BLaER1 treated with 17β-estradiol and CSF1 and Interleukin-3, amounts not matched to agents 10 nM and 100 nM (cell line): ENCODE results near the gene DEGS1.

Experiments used
- H3K27ac ChIP-seq, 11 experiments: shearing (Covaris generic); formaldehyde crosslinking; 2 replicates each; pipeline ENCODE4 v1.8.1; 2022
- H3K27me3 ChIP-seq, 11 experiments: shearing (Covaris generic); formaldehyde crosslinking; 2 replicates each; pipeline ENCODE4 v1.8.1; 2022
- H3K36me3 ChIP-seq, 11 experiments: shearing (Covaris generic); formaldehyde crosslinking; 2 replicates each; pipeline ENCODE4 v1.8.1; 2022
- H3K4me1 ChIP-seq, 10 experiments: shearing (Covaris generic); formaldehyde crosslinking; 2 replicates each; pipeline ENCODE4 v1.8.1; 2022
- H3K4me2 ChIP-seq, 11 experiments: shearing (Covaris generic); formaldehyde crosslinking; 2 replicates each; pipeline ENCODE4 v1.8.1; 2022
- H3K4me3 ChIP-seq, 10 experiments: shearing (Covaris generic); formaldehyde crosslinking; 2 replicates each; pipeline ENCODE4 v1.8.1; 2022
- H3K9ac ChIP-seq, 11 experiments: shearing (Covaris generic); formaldehyde crosslinking; 2 replicates each; pipeline ENCODE4 v1.8.1; 2022
- H3K9me3 ChIP-seq, 11 experiments: shearing (Covaris generic); formaldehyde crosslinking; replicated peaks in 1 of 11; 2 replicates each; pipeline ENCODE4 v1.8.1; 2022
- H4K20me1 ChIP-seq, 11 experiments: shearing (Covaris generic); formaldehyde crosslinking; 2 replicates each; pipeline ENCODE4 v1.8.1; 2022
- Cebpa-rat ChIP-seq, 11 experiments: shearing (Covaris generic); IDR thresholded peaks; 2 replicates each; pipeline ENCODE4 v1.8.1; 2022

DEGS1 gene

DNA sequence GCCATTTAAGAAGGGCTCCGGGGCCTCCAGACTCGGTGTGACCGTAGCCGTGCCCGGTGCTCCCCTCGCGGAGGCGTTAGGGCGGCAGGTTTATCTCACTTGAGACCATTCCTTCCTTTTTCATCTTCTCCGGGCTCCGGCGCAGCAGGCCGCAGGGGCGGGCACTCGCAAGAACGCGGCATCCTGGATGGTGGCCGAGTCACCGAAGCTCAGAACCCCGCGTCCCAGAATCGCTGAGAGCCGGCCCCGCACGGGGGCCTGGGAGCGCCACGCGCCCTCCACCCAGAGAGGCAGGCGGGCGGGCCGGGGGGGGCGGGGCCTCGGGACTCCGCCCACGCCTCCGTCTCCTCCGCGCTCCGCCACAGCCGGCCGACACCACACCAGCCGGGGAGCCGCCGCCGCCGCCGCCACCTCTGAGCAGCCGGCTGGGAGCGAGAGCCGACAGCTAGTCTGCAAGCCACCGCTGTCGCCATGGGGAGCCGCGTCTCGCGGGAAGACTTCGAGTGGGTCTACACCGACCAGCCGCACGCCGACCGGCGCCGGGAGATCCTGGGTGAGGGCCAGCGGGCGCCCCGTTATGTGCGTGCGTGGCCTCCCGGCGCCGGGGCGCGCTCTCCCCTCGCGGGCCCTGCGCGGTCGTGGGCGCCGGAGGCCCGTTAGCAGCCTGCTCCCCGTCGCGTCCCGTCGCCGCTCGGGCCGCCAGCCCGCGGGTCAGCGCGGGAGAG, at the start of gene DEGS1:
TSS of gene DEGS1 (plus strand) at position 375 of the 725 bp plus-strand sequence. CDS start at position 472, 97 bp downstream.
- Histone ChIP-seq H3K9me3 (peaks cover 0 to 13% (median 9%) of the 10 kb centered on the region in 11 experiments; a peak in 17 of 22 replicates), H3K4me1 (peaks cover 36 to 53% (median 41%) of the 10 kb centered on the region in 10 experiments), H3K27ac (peak within 1 kb of the TSS; percentile 84 to 97 (median 93)), H3K4me3 (peak within 1 kb of the TSS; percentile 84 to 98 (median 92)), H3K4me2 (peak within 1 kb of the TSS; percentile 70 to 94 (median 92)), H3K27me3 (no peaks in the 10 kb centered on the region), H3K9ac (peak within 1 kb of the TSS; percentile 88 to 98 (median 96)), H4K20me1 (peaks cover 23 to 48% (median 37%) of the 10 kb centered on the region in 11 experiments; a peak in 20 of 22 replicates), H3K36me3 (peaks cover 23 to 34% (median 30%) of the 10 kb centered on the region in 11 experiments)
- TF ChIP-seq Cebpa-rat (IDR thresholded peaks at IDR 0.05): no peak

- Histone ChIP-seq H3K4me1 (no peaks in the 10 kb centered on the region), H4K20me1 (peaks cover 0 to 27% (median 5%) of the 10 kb centered on the region in 11 experiments; a peak in 12 of 22 replicates), H3K4me2 (no peak overlapping the region), H3K27ac (no peak overlapping the region), H3K9me3 (peaks cover 12 to 21% (median 17%) of the 10 kb centered on the region in 11 experiments; a peak in 20 of 22 replicates), H3K27me3 (no peaks in the 10 kb centered on the region), H3K4me3 (no peak overlapping the region), H3K36me3 (peaks cover 86 to 100% (median 96%) of the 10 kb centered on the region in 11 experiments), H3K9ac (no peak overlapping the region)
- no peak for TF ChIP-seq Cebpa-rat (IDR thresholded peaks at IDR 0.05)
Measured at GRCh38 chr1:224133741-224134299, 49.2 kb upstream of the DEGS1 start.

DNA sequence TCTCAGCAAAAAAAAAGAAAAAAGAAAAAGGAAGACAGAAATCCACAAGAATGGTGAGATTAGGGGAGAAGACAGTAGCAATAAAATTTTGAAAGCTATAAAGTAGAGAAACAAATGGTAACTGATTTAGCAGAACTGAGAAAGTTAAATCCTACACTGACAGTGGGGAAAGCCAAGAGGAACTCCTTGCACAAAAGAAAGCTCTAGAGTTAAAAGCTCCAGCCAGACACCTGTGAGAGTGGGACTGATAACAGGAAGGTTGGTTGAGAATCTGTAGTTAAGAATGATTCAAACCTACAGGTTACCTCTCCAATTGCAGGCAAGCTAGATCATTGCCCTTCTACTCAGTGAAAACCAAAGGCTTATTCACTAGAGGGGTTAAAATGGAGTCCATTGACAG, 45.5 kb upstream of the DEGS1 start:
- Histone ChIP-seq H3K27ac (no peak overlapping the region), H3K4me1 (no peaks in the 10 kb centered on the region), H3K9ac (no peak overlapping the region), H3K9me3 (no peaks in the 10 kb centered on the region), H3K4me3 (no peak overlapping the region), H3K36me3 (peaks cover 87 to 100% (median 96%) of the 10 kb centered on the region in 11 experiments), H3K27me3 (no peaks in the 10 kb centered on the region), H3K4me2 (no peak overlapping the region), H4K20me1 (peaks cover 0 to 26% (median 4%) of the 10 kb centered on the region in 11 experiments; a peak in 9 of 22 replicates)
- TF ChIP-seq Cebpa-rat (IDR thresholded peaks at IDR 0.05): no peak

DNA sequence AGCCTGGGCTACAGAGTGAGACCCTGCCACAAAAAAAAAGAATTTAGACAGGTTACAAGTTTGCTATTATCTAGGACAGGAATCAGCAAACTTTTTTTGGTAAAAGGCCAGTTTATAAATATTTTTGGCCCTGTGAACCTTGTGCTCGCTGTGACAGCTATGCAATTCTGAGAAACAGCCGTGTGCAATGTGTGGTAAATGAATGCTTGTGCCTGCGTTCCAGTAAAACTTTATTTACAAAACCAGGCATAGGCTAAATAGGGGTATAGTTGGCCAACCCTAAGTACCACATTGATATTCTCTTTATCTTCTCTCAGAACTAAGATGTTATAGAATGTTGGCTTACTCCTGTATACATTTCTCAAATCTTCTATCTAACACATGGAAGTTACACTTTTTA, 44.8 kb upstream of the DEGS1 start:
- H3K9ac ChIP-seq: no peak overlapping the region
- no peak for TF ChIP-seq Cebpa-rat (IDR thresholded peaks at IDR 0.05)
- peaks cover 87 to 100% (median 96%) of the 10 kb centered on the region in 11 experiments for H3K36me3 ChIP-seq
- no peaks in the 10 kb centered on the region for H3K27me3 ChIP-seq
- H3K9me3 ChIP-seq: no peaks in the 10 kb centered on the region
- no peak overlapping the region for H3K4me2 ChIP-seq
- peaks cover 0 to 24% (median 0%) of the 10 kb centered on the region in 11 experiments; a peak in 7 of 22 replicates for H4K20me1 ChIP-seq
- H3K4me3 ChIP-seq: no peak overlapping the region
- no peak overlapping the region for H3K27ac ChIP-seq
- no peaks in the 10 kb centered on the region for H3K4me1 ChIP-seq

- H3K4me1 ChIP-seq: peaks cover 0 to 9% (median 2%) of the 10 kb centered on the region in 10 experiments; a peak in 4 of 20 replicates
- no peak overlapping the region for H3K4me2 ChIP-seq
- no peak overlapping the region for H3K9ac ChIP-seq
- no peak overlapping the region for H3K27ac ChIP-seq
- no peaks in the 10 kb centered on the region for H3K9me3 ChIP-seq
- peaks cover 66 to 98% (median 86%) of the 10 kb centered on the region in 11 experiments for H3K36me3 ChIP-seq
- no peaks in the 10 kb centered on the region for H3K27me3 ChIP-seq
- H3K4me3 ChIP-seq: no peak overlapping the region
- no peak for TF ChIP-seq Cebpa-rat (IDR thresholded peaks at IDR 0.05)
- H4K20me1 ChIP-seq: peaks cover 0 to 21% (median 0%) of the 10 kb centered on the region in 11 experiments; a peak in 3 of 22 replicates
Measured at GRCh38 chr1:224141693-224142092, 41.3 kb upstream of the DEGS1 start.

DNA sequence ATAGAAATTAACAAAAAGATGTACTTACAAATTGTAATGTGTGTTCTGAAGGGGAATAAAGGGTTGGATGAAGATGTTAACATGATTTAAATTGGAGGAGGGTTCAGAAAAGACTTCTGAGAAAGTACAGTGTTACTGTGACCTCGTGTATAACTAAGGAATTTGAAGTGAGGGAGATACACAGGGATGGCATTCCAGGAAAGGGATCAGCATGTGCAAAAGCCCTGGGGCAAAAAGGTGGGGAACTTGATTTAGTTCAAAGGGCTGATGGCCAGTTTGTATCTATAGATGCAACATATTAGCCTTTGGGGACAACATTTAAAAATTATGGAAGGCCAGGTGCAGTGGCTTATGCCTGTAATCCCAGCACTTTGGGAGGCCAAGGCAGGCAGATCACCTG, 33.3 kb upstream of the DEGS1 start:
- no peak for TF ChIP-seq Cebpa-rat (IDR thresholded peaks at IDR 0.05)
- Histone ChIP-seq H3K9ac (no peak overlapping the region), H3K27ac (no peak overlapping the region), H3K36me3 (peaks cover 24 to 87% (median 52%) of the 10 kb centered on the region in 11 experiments), H3K4me3 (no peak overlapping the region), H3K27me3 (no peaks in the 10 kb centered on the region), H3K4me1 (peaks cover 0 to 5% (median 2%) of the 10 kb centered on the region in 10 experiments; a peak in 4 of 20 replicates), H3K4me2 (no peak overlapping the region), H3K9me3 (no peaks in the 10 kb centered on the region), H4K20me1 (peaks cover 0 to 13% (median 0%) of the 10 kb centered on the region in 11 experiments; a peak in 3 of 22 replicates)

GRCh38 chr1:224151117-224151516, 31.9 kb upstream of the DEGS1 start:
- Histone ChIP-seq H3K9me3 (no peaks in the 10 kb centered on the region), H3K9ac (no peak overlapping the region), H3K4me1 (no peaks in the 10 kb centered on the region), H3K27me3 (no peaks in the 10 kb centered on the region), H3K4me3 (no peak overlapping the region), H3K27ac (no peak overlapping the region), H4K20me1 (peaks cover 0 to 8% (median 0%) of the 10 kb centered on the region in 11 experiments; a peak in 2 of 22 replicates), H3K36me3 (peaks cover 24 to 86% (median 55%) of the 10 kb centered on the region in 11 experiments), H3K4me2 (no peak overlapping the region)
- no peak for TF ChIP-seq Cebpa-rat (IDR thresholded peaks at IDR 0.05)

DNA sequence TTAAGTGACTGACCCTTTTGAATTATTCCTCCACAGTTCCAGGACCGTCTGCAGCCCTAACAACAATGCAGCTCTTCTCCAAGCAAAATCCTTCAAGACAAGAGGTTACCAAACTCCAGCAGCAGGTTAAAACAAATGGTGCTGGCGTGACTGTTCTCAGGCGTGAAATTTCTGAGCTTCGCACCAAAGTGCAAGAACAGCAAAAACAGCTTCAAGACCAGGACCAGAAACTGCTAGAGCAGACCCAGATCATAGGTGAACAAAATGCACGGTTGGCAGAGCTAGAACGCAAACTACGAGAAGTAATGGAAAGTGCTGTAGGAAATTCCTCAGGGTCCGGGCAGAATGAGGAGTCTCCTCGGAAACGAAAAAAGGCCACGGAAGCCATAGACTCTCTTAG, 25.7 kb upstream of the DEGS1 start:
- no peaks in the 10 kb centered on the region for H3K9me3 ChIP-seq

GRCh38 chr1:224159541-224159940, 23.5 kb upstream of the DEGS1 start:
- no peak for TF ChIP-seq Cebpa-rat (IDR thresholded peaks at IDR 0.05)
- peaks cover 0 to 4% (median 0%) of the 10 kb centered on the region in 11 experiments; a peak in 2 of 22 replicates for H4K20me1 ChIP-seq
- H3K27me3 ChIP-seq: no peaks in the 10 kb centered on the region
- H3K27ac ChIP-seq: no peak overlapping the region
- H3K4me1 ChIP-seq: peaks cover 0 to 18% (median 0%) of the 10 kb centered on the region in 10 experiments; a peak in 6 of 20 replicates
- H3K4me3 ChIP-seq: no peak overlapping the region
- H3K4me2 ChIP-seq: no peak overlapping the region
- peaks cover 48 to 74% (median 62%) of the 10 kb centered on the region in 11 experiments for H3K36me3 ChIP-seq
- no peak overlapping the region for H3K9ac ChIP-seq
- no peaks in the 10 kb centered on the region for H3K9me3 ChIP-seq

More for the DNA sequence above, 25.7 kb upstream of the DEGS1 start:
- H3K27ac ChIP-seq: no peak overlapping the region
- peaks cover 64 to 94% (median 82%) of the 10 kb centered on the region in 11 experiments for H3K36me3 ChIP-seq
- H3K9ac ChIP-seq: no peak overlapping the region
- H3K4me2 ChIP-seq: no peak overlapping the region
- peaks cover 0 to 8% (median 0%) of the 10 kb centered on the region in 11 experiments; a peak in 3 of 22 replicates for H4K20me1 ChIP-seq
- H3K4me1 ChIP-seq: no peaks in the 10 kb centered on the region
- no peak for TF ChIP-seq Cebpa-rat (IDR thresholded peaks at IDR 0.05)
- H3K4me3 ChIP-seq: no peak overlapping the region
- H3K27me3 ChIP-seq: no peaks in the 10 kb centered on the region
